AG04450 (cell line): ENCODE data around the gene CFAP45. TPM values are rescaled to one million over a fixed set of nuclear protein-coding genes. Genes with fewer than 3 reads are reported as not detected.

ENCODE experiments used
- CTCF ChIA-PET: fragments of 300-600, 350-600 bp; formaldehyde crosslinking; extraction: SDS; loops from one replicate; lab custom pipeline; 2022; ENCODE audit warnings: antibody characterized with exemption, inconsistent platforms; lab: Charles Lee
- POLR2A ChIA-PET: fragments of 350-600 bp; formaldehyde crosslinking; extraction: SDS; loops from one replicate; lab custom pipeline; 2021; ENCODE audit warnings: antibody characterized with exemption, inconsistent platforms; lab: Yijun Ruan, JAX
- DNase-seq: peaks from one replicate; pipeline ENCODE4 v3.0.0-alpha.2; 2011; ENCODE audit warnings: low read depth, low spot score
- H3K27ac ChIP-seq: one replicate; pipeline ENCODE4 v1.5.1; 2012; ENCODE audit warnings: low read depth, low read length, control low read depth
- H3K27me3 ChIP-seq: one replicate; pipeline ENCODE4 v1.6.0; 2012; ENCODE audit warnings: low read length; ENCODE audit not compliant: control insufficient read depth, insufficient read depth
- H3K4me3 ChIP-seq: 2 replicates; pipeline ENCODE4 v1.5.1; 2011; ENCODE audit warnings: mild to moderate bottlenecking, low read depth, low read length, control low read depth
- H3K9me3 ChIP-seq: 2 replicates; pipeline ENCODE4 v1.5.1; 2012; ENCODE audit warnings: low read length; ENCODE audit not compliant: control insufficient read depth, insufficient read depth
- polyA plus RNA-seq: library from polyadenylated mRNA; depleted of rRNA; stranded (reverse); fragments of >200 nt; gene quantifications from 2 replicates; pipeline ENCODE4 v1.2.3, GENCODE V29; 2011
- TF ChIP-seq, protein P1 (sequence below): IDR thresholded peaks from 2 replicates; pipeline ENCODE4 v1.5.1; 2011; ENCODE audit warnings: low read depth, low read length, control low read depth, inconsistent platforms

Gene CFAP45
- polyA plus RNA-seq, 1 experiment: 0.29 TPM

DNA sequence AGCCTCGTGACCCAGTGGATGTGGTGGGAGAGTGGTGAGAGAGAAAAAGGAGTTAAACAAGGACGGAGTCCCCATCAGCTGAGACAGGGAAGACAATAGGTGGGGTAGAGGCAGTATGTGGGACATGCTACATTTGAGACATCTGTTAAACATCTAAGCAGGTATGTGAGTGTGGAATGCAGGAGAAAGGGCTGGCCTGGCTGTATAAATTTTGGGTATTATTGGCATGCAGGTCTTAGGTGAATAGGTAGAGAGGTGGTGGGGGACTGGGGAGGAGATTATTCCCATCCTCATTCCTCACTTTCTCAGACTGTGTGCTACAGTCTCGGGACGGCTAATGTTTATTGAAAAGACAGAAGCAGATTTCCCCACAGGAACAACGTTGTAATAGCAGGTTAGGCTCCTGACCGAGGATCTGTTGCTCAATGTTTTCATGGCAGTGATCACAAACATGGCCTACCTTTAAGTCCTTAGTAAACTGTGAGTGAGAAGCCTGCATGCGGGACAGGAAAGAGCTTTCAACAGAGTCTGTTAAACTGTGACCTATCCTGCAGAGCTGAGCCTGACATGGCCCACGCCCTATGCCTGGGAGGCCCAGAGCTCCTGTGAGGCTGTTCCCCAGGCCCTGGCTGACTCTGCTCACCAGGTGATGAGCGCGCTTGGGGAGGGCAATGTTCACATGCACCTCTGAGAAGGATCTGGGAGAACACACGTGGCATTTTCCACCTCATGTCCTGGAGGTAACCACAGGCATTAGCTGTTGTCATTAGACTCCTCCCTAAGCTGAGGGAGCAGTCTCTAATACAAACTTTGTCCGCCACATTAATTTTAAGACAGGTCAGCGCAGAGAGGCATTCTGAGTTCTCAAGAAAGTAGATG is 54.0 kb downstream of the CFAP45 start:
- no peak for DNase-seq
- Histone ChIP-seq H3K27me3 (no peaks in the 10 kb centered on the region), H3K9me3 (no peaks in the 10 kb centered on the region; the same call in 1 of the 2 replicates), H3K27ac (no peak overlapping the region), H3K4me3 (no peak overlapping the region)
- CTCF ChIA-PET: interaction anchor here (1.6 kb wide), 1 partner anchor 162 kb away, joined by 4 read pairs; no protein-coding TSS in a partner anchor
- TF ChIP-seq, protein P1, sequence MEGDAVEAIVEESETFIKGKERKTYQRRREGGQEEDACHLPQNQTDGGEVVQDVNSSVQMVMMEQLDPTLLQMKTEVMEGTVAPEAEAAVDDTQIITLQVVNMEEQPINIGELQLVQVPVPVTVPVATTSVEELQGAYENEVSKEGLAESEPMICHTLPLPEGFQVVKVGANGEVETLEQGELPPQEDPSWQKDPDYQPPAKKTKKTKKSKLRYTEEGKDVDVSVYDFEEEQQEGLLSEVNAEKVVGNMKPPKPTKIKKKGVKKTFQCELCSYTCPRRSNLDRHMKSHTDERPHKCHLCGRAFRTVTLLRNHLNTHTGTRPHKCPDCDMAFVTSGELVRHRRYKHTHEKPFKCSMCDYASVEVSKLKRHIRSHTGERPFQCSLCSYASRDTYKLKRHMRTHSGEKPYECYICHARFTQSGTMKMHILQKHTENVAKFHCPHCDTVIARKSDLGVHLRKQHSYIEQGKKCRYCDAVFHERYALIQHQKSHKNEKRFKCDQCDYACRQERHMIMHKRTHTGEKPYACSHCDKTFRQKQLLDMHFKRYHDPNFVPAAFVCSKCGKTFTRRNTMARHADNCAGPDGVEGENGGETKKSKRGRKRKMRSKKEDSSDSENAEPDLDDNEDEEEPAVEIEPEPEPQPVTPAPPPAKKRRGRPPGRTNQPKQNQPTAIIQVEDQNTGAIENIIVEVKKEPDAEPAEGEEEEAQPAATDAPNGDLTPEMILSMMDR: no peak
- POLR2A ChIA-PET: no interaction called here

DNA sequence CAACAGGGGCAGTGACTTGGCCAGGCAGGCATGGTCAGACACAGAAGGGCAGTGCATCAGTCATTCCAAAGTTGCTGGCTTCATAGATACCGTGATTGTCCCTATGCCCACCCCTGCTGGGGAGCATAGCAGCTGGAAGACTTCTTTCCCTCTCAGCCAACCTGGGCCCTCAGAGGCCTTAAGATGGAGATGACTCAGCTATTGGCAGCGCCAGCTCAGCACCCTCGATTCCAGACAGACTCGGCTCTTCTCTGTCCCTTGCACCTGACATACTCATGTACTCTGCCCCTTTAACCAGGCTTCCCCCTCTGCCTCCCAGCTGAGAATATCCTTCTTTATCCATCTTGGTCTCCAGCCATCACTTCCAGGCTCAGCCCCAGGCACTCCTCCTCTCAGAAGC is 56.5 kb downstream of the CFAP45 start:
- H3K27ac ChIP-seq: no peak overlapping the region
- TF ChIP-seq, protein P1: no peak
- H3K9me3 ChIP-seq: no peaks in the 10 kb centered on the region
- no peak for DNase-seq
- ChIA-PET CTCF (interaction anchor here (0.7 to 1.1 kb wide), 2 partner anchors 44 to 164 kb away, joined by 3 read pairs; no protein-coding TSS in a partner anchor), POLR2A (no interaction called here)
- H3K4me3 ChIP-seq: no peak overlapping the region
- H3K27me3 ChIP-seq: no peaks in the 10 kb centered on the region

DNA sequence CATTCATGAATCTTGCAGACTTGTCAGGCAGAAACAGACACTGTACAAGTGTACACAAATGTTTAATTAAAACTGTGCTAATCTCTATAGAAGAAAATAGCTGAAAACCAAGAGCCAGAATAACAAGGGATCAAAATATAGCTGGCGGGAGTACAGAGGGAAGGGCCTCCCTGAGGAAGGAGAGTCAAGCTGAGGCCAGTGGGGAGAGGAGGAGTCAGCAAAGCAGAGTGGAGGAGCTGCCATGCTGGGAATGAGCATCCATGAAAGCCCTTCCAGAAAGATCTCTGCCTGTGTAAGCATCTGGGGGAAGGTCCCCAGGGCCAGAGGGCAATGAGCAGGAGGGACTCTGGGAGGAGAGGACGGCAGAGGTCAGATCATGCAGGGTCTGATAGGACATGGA is 58.2 kb downstream of the CFAP45 start:
- ChIA-PET CTCF (interaction anchor here (0.7 to 2.4 kb wide), 5 partner anchors 11 to 51 kb away, joined by 3 to 6 read pairs (median 4); no protein-coding TSS in a partner anchor), POLR2A (interaction anchor here (0.6 kb wide), 1 partner anchor 21 kb away, joined by 3 read pairs; the partner anchor contains the start of gene VSIG8)
- DNase-seq: no peak

DNA sequence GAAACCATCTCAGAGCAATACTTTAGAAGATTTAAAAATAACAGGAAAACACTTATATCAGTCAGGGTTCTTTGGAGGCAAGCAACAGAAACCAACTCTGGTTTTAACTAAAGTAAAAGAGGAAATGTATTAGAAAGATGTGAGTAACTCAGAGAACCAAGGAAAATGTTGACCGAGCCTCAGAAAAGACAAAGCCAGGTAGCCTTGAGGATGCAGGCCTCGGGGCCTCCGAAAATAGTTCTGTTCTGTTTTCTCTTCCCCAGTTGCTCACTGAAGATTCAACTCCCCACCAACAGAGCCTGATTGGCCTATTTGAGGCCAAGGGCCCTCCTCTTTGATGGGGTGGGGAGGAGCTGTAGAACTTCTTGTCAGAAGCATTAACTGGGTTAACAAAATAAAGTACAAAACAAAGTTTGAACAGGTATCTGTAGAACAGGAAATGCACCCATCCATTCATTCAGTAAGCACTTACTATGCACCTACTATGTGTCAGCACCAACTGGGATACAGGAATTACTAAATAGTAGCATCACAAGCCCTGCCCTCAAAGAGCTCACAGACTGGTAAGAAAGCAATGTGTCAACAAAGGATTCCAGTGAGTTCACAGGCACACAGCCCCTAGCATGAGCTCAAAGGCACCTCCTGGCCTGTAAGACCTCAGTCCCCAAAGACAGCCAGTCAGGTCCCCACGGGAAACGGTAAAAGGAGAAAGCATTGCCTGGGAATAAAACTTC is 60.7 kb downstream of the CFAP45 start:
- DNase-seq: no peak
- Histone ChIP-seq H3K4me3 (no peak overlapping the region), H3K27me3 (no peaks in the 10 kb centered on the region), H3K27ac (no peak overlapping the region), H3K9me3 (no peaks in the 10 kb centered on the region)
- TF ChIP-seq, protein P1: no peak
- POLR2A ChIA-PET: no interaction called here
- CTCF ChIA-PET: interaction anchor here (1.2 to 1.4 kb wide), 2 partner anchors 41 to 168 kb away, joined by 4 to 6 read pairs; no protein-coding TSS in a partner anchor

More for the DNA sequence above, 58.2 kb downstream of the CFAP45 start:
- TF ChIP-seq, protein P1: no peak
- H3K27me3 ChIP-seq: no peaks in the 10 kb centered on the region
- no peak overlapping the region for H3K27ac ChIP-seq
- no peaks in the 10 kb centered on the region for H3K9me3 ChIP-seq
- no peak overlapping the region for H3K4me3 ChIP-seq
